D721Med (cell line): ENCODE measurements around the gene KCNH1.

Experiments
- DNase-seq: peaks from one replicate; pipeline ENCODE4 v3.0.0; 2011; ENCODE audit warnings: low spot score; ENCODE audit not compliant: insufficient read length
- FAIRE-seq: peaks from 2 replicates; lab custom pipeline; 2011; peaks lifted over from hg19 to GRCh38; lab: Jason Lieb, UNC
- CTCF ChIP-seq: IDR thresholded peaks from 2 replicates; pipeline ENCODE4 v1.5.1; 2012; ENCODE audit warnings: mild to moderate bottlenecking, control low read depth; ENCODE audit not compliant: insufficient read depth; ENCODE audit errors: missing control alignments

KCNH1 gene

DNA sequence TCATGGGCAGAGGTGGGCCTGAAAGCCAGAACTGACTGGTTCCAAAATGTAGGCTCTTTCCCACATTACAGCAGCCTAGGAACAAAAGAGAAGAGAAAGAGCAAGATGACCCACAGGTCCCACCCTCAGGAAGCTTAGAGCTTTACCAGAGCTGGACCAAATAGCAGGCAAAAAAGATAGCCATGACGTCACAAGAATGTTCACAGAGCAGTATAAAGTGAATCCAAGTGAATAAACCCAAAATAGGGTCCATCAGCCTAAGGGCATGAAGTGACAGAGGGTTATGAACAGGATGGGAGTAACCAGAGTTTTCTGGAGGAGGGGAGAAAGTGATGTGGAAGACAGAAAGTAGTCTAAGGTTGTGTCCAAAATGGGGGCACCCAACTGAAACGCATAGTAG lies 221.2 kb downstream of the KCNH1 start:
- no peak for TF ChIP-seq CTCF
- no peak for FAIRE-seq

GRCh38 chr1:210910020-210910575 lies 223.8 kb downstream of the KCNH1 start:
- TF ChIP-seq CTCF = no peak
- FAIRE-seq = no peak

More for the DNA sequence above, 221.2 kb downstream of the KCNH1 start:
- no peak for DNase-seq

GRCh38 chr1:210908791-210909190 lies 225.2 kb downstream of the KCNH1 start:
- no peak for DNase-seq
- no peak for FAIRE-seq
- TF ChIP-seq CTCF = no peak

More at GRCh38 chr1:210910020-210910575, 223.8 kb downstream of the KCNH1 start:
- DNase-seq = no peak

DNA sequence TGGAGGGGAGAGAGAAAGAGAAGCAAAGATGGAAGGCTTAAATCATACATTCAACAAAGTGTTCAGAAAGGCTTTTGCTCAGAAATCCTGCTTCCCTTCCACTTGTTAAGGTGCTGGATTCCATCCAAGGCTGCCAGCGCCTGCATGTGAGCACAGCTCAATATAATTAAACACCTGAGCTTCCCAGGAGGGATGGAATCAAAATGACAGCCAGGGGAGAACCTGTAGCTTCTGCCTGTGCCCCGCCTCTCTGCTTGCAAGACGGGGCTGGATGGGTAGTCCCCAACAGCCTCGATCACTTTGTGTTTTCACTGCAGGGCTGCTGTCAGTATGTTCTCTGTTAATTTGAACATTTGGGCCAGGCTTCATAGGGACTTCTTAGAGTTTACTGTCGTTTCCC lies 225.7 kb downstream of the KCNH1 start:
- FAIRE-seq (no peak), DNase-seq (no peak)
- no peak for TF ChIP-seq CTCF

DNA sequence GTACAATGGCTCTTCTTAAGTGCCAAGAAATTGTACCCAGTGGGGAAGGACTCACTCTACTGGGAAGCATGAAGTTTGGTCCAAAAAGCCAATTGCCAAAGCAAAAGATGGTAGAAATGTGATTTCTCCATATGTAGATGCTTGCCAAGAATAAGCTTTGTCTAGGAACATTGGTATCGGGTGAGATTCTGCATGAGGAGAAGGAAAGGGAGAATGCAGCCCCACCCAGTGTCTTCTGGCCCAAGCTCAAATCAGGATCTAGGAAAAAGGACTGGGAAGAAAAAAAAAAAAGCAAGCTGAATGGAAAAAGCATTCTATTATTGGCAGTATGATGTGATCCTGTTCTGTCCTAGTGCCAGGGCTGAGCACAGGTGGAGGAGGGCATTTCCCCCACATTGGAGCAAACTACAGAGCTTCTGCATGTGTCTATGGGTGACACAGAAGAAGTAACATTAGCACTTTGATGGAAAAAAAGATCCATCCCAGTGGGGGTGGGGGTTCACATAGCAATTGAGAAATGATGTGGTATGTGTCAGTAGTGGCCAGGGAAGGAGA lies 226.6 kb downstream of the KCNH1 start:
- TF ChIP-seq CTCF = no peak
- DNase-seq (no peak), FAIRE-seq (no peak)

- no peak for TF ChIP-seq CTCF
- DNase-seq (no peak), FAIRE-seq (no peak)
Measured at GRCh38 chr1:210905944-210906453, 227.9 kb downstream of the KCNH1 start.

GRCh38 chr1:210905365-210905904 lies 228.5 kb downstream of the KCNH1 start:
- no peak for TF ChIP-seq CTCF
- DNase-seq (no peak), FAIRE-seq (no peak)
